CD14-positive monocyte (primary cell): ENCODE measurements around the gene SDF4. TPM values are rescaled to one million over a fixed set of nuclear protein-coding genes. Genes with fewer than 3 reads are reported as not detected.

Source experiments
- DNase-seq, 3 donors: peaks; one replicate each; pipeline ENCODE4 v3.0.0-alpha.2; 2011 to 2022
- H2AFZ ChIP-seq: 2 replicates; pipeline ENCODE4 v1.6.0; 2012; ENCODE audit warnings: mild to moderate bottlenecking, low read depth, low read length, inconsistent platforms; ENCODE audit not compliant: insufficient read depth, poor library complexity, severe bottlenecking
- H3K27ac ChIP-seq, 2 donors: 1 replicate in 1 of 2; 2 replicates in 1 of 2; pipeline ENCODE4 v1.5.1; 2012 to 2013; ENCODE audit warnings: low read length in 2 of 2, control low read depth in 1 of 2, inconsistent platforms in 1 of 2, low read depth in 1 of 2, mild to moderate bottlenecking in 1 of 2
- H3K27me3 ChIP-seq, 2 donors: one replicate each; pipeline versions ENCODE4 v1.6.0 to v1.6.1; 2011 to 2013; ENCODE audit warnings: low read length in 2 of 2; ENCODE audit not compliant: control insufficient read depth in 2 of 2, insufficient read depth in 2 of 2
- H3K36me3 ChIP-seq, 2 donors: replicated peaks in 1 of 2; 1 replicate in 1 of 2; 2 replicates in 1 of 2; pipeline versions ENCODE4 v1.5.1 to v1.6.1; 2012 to 2013; ENCODE audit warnings: low read length in 2 of 2, control low read depth in 1 of 2, inconsistent platforms in 1 of 2, mild to moderate bottlenecking in 1 of 2; ENCODE audit not compliant: insufficient read depth in 2 of 2, control insufficient read depth in 1 of 2
- H3K4me1 ChIP-seq, 2 donors: 1 replicate in 1 of 2; 2 replicates in 1 of 2; pipeline versions ENCODE4 v1.5.1 to v1.6.1; 2012 to 2013; ENCODE audit warnings: low read length in 2 of 2, control low read depth in 1 of 2, inconsistent platforms in 1 of 2, mild to moderate bottlenecking in 1 of 2, moderate library complexity in 1 of 2; ENCODE audit not compliant: insufficient read depth in 2 of 2, control insufficient read depth in 1 of 2
- H3K4me2 ChIP-seq: replicated peaks from 2 replicates; pipeline ENCODE3; 2012; ENCODE audit warnings: low read length, moderate library complexity, mild to moderate bottlenecking; ENCODE audit not compliant: poor library complexity, severe bottlenecking; ENCODE audit errors: extremely low read depth
- H3K4me3 ChIP-seq, 3 experiments: fragments of 200-600 bp in 1 of 3; sonication (generic) in 1 of 3; replicated peaks in 1 of 3; 1 replicate in 2 of 3; 2 replicates in 1 of 3; pipeline ENCODE4 v1.5.1; 2011 to 2013; ENCODE audit warnings: low read length in 3 of 3, mild to moderate bottlenecking in 3 of 3, control low read depth in 2 of 3, low read depth in 2 of 3, inconsistent platforms in 1 of 3, moderate library complexity in 1 of 3
- H3K79me2 ChIP-seq: 2 replicates; pipeline ENCODE4 v1.6.0; 2012; ENCODE audit warnings: mild to moderate bottlenecking, control low read depth, inconsistent platforms, low read length, moderate library complexity; ENCODE audit not compliant: insufficient read depth
- H3K9ac ChIP-seq: 2 replicates; pipeline ENCODE4 v1.6.0; 2017; ENCODE audit warnings: low read length, mild to moderate bottlenecking; ENCODE audit not compliant: insufficient read depth, poor library complexity, severe bottlenecking
- H3K9me3 ChIP-seq, 2 donors: replicated peaks in 1 of 2; 1 replicate in 1 of 2; 2 replicates in 1 of 2; pipeline versions ENCODE4 v1.5.1 to v1.6.1; 2012 to 2013; ENCODE audit warnings: low read length in 2 of 2, control low read depth in 1 of 2; ENCODE audit not compliant: control insufficient read depth in 1 of 2, insufficient read depth in 1 of 2
- H4K20me1 ChIP-seq: 2 replicates; pipeline ENCODE4 v1.6.0; 2012; ENCODE audit warnings: mild to moderate bottlenecking, low read length, control low read depth, moderate library complexity; ENCODE audit not compliant: insufficient read depth
- H3K27ac Mint-ChIP-seq, 7 donors: one replicate each; pipeline ENCODE4 v1.8.0; 2020; ENCODE audit warnings: mild to moderate bottlenecking in 7 of 7, mixed read lengths in 7 of 7, moderate library complexity in 6 of 7, inconsistent platforms in 2 of 7
- H3K27me3 Mint-ChIP-seq, 3 donors: one replicate each; pipeline ENCODE4 v1.8.0; 2021 to 2022; ENCODE audit warnings: low read depth in 3 of 3, mild to moderate bottlenecking in 3 of 3, mixed read lengths in 3 of 3, moderate library complexity in 3 of 3, inconsistent platforms in 1 of 3
- H3K36me3 Mint-ChIP-seq, 2 donors: one replicate each; pipeline ENCODE4 v1.8.0; 2020; ENCODE audit warnings: mixed read lengths in 2 of 2, inconsistent platforms in 1 of 2, mild to moderate bottlenecking in 1 of 2
- H3K4me1 Mint-ChIP-seq: one replicate; pipeline ENCODE4 v1.8.0; 2020; ENCODE audit warnings: mild to moderate bottlenecking, mixed read lengths
- H3K4me3 Mint-ChIP-seq, 2 donors: one replicate each; pipeline ENCODE4 v1.8.0; 2020; ENCODE audit warnings: mild to moderate bottlenecking in 2 of 2, mixed read lengths in 2 of 2, moderate library complexity in 1 of 2
- H3K9me3 Mint-ChIP-seq, 7 donors: one replicate each; pipeline ENCODE4 v1.8.0; 2020 to 2022; ENCODE audit warnings: mixed read lengths in 7 of 7, mild to moderate bottlenecking in 6 of 7, moderate library complexity in 6 of 7, inconsistent platforms in 2 of 7
- WGBS: methylation state at CpG from one replicate; pipeline ENCODE4 v1.1.5; 2013; ENCODE audit warnings: missing lambda C conversion rate; ENCODE audit not compliant: insufficient coverage; 5-methylcytosine and 5-hydroxymethylcytosine counted together
- intact Hi-C, 2 donors: fragments of 100-400 bp; cut with micrococcal nuclease; formaldehyde crosslinking; loops; one replicate each; pipeline versions ENCODE4 v1.15.0 to v1.15.1; 2023
- polyA plus RNA-seq, 3 donors: library from polyadenylated mRNA; depleted of rRNA in 1 of 3; unstranded in 2 of 3; stranded (reverse) in 1 of 3; fragments of 300-500 nt in 2 of 3; fragments of >200 nt in 1 of 3; fragmentation: Illumina TruSeq in 2 of 3; gene quantifications; 1 replicate in 2 of 3; 2 replicates in 1 of 3; pipeline ENCODE4 v1.2.3, GENCODE V29; 2012 to 2021
- TF ChIP-seq, protein P1 (sequence below): fragments of 200-600 bp; IDR thresholded peaks from one replicate; pipeline ENCODE4 v1.8.0; 2022; ENCODE audit warnings: antibody characterized with exemption, mild to moderate bottlenecking

Gene SDF4
- polyA plus RNA-seq, 3 donors, result 81.7 to 98.9 (median 89.0) TPM

DNA sequence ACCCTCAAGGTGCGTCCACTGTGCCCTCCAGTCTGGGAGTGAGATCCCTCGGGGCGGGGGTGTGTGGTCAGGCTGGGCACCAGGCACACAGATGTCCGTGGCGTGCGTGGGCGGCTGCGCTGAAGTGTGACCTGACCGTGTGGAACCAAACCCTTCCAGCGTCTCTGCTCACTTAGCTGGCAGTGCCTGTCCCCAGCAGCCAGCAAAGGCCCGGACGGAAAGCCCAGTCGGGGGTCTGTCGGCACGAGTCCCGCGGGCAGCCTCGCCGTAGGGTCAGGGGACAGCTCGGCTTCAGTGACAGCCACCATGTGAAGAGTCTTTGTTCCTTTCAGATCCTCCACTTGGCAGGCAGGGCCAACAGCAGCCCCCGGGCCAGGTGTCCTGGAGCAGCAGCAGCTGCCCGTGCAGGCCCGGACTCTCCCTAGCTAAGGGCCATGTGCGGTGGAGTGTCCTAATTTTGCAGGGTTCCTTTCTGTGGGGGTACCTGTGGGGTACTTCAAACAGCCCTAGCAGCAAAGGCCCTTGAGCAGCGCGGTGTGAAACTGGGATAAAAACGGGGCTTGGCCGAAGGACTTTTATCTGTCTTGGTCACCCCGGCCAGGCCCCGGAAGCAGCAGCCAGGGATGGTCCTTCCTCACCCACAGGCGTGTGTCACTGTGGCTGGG, 46.6 kb downstream of the SDF4 start:
- Histone ChIP-seq H3K27ac (no peak overlapping the region), H3K4me3 (no peak overlapping the region), H2AFZ (no peak overlapping the region), H3K36me3 (no peaks in the 10 kb centered on the region), H3K4me2 (no peak overlapping the region), H4K20me1 (no peaks in the 10 kb centered on the region), H3K27me3 (no peaks in the 10 kb centered on the region), H3K9me3 (no peaks in the 10 kb centered on the region), H3K4me1 (peaks cover 2 to 10% of the 10 kb centered on the region in 2 donors), H3K79me2 (no peaks in the 10 kb centered on the region), H3K9ac (no peak overlapping the region)
- Mint-ChIP-seq H3K27me3 (peaks cover 2 to 11% (median 3%) of the 10 kb centered on the region in 3 donors), H3K9me3 (peaks cover 0 to 2% (median 0%) of the 10 kb centered on the region in 7 donors), H3K4me1 (peaks cover 9% of the 10 kb centered on the region), H3K36me3 (no peaks in the 10 kb centered on the region), H3K4me3 (no peak overlapping the region), H3K27ac (no peak overlapping the region)
- DNase-seq, result no peak
- intact Hi-C loops, result no loop called here
- TF ChIP-seq, protein P1, sequence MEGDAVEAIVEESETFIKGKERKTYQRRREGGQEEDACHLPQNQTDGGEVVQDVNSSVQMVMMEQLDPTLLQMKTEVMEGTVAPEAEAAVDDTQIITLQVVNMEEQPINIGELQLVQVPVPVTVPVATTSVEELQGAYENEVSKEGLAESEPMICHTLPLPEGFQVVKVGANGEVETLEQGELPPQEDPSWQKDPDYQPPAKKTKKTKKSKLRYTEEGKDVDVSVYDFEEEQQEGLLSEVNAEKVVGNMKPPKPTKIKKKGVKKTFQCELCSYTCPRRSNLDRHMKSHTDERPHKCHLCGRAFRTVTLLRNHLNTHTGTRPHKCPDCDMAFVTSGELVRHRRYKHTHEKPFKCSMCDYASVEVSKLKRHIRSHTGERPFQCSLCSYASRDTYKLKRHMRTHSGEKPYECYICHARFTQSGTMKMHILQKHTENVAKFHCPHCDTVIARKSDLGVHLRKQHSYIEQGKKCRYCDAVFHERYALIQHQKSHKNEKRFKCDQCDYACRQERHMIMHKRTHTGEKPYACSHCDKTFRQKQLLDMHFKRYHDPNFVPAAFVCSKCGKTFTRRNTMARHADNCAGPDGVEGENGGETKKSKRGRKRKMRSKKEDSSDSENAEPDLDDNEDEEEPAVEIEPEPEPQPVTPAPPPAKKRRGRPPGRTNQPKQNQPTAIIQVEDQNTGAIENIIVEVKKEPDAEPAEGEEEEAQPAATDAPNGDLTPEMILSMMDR, result no peak
- 94% methylated on average over 27 of the region's 31 CpGs for WGBS

DNA sequence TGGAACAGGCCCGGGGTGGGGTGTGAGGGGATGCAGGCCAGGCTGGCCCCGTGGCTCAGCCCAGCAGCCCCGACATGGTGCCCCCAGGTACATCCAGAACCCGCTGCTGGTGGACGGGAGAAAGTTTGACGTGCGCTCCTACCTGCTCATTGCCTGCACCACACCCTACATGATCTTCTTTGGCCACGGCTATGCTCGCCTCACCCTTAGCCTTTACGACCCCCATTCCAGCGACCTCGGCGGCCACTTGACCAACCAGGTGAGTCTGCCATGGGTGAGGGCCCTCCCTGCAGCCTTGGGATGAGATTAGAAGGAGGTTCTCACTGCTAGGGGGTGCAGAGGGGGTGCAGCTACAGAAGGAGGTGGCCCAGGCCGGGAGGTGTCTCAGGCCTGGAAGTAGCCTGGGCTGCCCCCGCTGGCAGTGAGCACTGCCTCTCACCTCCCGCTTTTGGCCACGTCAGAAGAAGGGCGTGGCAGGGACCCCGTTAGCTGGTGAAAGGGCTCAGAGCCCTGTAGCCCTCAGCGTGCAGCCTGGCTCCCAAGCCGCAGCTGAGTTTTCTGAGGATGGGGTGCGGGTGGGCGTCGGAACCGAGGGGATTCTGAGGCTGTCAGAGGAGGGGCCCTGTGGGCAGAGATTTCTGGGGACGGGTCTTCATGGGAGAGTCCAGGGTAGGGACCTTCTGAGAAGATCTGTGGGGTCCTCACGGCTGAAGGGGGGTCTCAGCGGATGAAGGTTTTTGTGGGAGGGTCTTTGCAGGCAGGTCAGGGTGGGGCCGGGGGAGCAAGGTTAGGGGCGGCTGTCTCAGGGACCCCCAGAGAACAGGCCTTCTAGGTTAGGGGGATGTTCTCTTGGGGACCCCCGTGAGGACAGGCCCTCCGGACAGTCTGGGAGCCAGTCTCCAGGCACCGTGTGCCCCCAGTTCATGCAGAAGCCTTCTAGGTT, 47.7 kb downstream of the SDF4 start:
- Mint-ChIP-seq H3K36me3 (no peaks in the 10 kb centered on the region), H3K9me3 (peaks cover 0 to 2% (median 0%) of the 10 kb centered on the region in 7 donors), H3K27me3 (peaks cover 2 to 11% (median 3%) of the 10 kb centered on the region in 3 donors), H3K4me1 (peaks cover 3% of the 10 kb centered on the region), H3K27ac (no peak overlapping the region), H3K4me3 (no peak overlapping the region)
- H3K36me3 ChIP-seq, result no peaks in the 10 kb centered on the region
- H3K4me1 ChIP-seq, result peaks cover 2 to 5% of the 10 kb centered on the region in 2 donors
- no peak overlapping the region for H3K27ac ChIP-seq
- intact Hi-C loops, result no loop called here
- no peaks in the 10 kb centered on the region for H4K20me1 ChIP-seq
- TF ChIP-seq, protein P1, result no peak
- DNase-seq, result no peak
- H3K9ac ChIP-seq, result no peak overlapping the region
- no peak overlapping the region for H3K4me2 ChIP-seq
- no peak overlapping the region for H3K4me3 ChIP-seq
- H2AFZ ChIP-seq, result no peak overlapping the region
- no peaks in the 10 kb centered on the region for H3K27me3 ChIP-seq
- 94% methylated on average over 14 of the region's 33 CpGs for WGBS
- no peaks in the 10 kb centered on the region for H3K9me3 ChIP-seq
- H3K79me2 ChIP-seq, result no peaks in the 10 kb centered on the region
